ENCODE measurements around the gene PRRC2C.

PRRC2C gene

GRCh38 chr1:171641076-171641864, 155.9 kb downstream of the PRRC2C start:
- DNase-seq = no peak

- DNase-seq = no peak
Observed at GRCh38 chr1:171642197-171642596, 156.9 kb downstream of the PRRC2C start.

All from NCI-H187 (cell line).